PFSK-1 (cell line): ENCODE results near the gene S100A1.

Source experiments
- FOXP2 ChIP-seq: optimal IDR thresholded peaks from 2 replicates; pipeline ENCODE3; 2011; ENCODE audit warnings: borderline replicate concordance, control low read depth, inconsistent platforms; ENCODE audit not compliant: insufficient read depth; ENCODE audit errors: extremely low read length, extremely low read depth
- POLR2AphosphoS5 ChIP-seq: IDR thresholded peaks from 2 replicates; pipeline ENCODE4 v1.6.1; 2012; ENCODE audit warnings: low read depth, mild to moderate bottlenecking, control low read depth, low read length, moderate library complexity
- REST ChIP-seq, 2 experiments: IDR thresholded peaks; 2 replicates each; pipeline versions ENCODE4 v1.6.1 to v1.8.0; 2011 to 2012; ENCODE audit warnings: low read depth in 2 of 2, low read length in 2 of 2, control low read depth in 1 of 2, inconsistent platforms in 1 of 2, mild to moderate bottlenecking in 1 of 2, moderate library complexity in 1 of 2; ENCODE audit not compliant: insufficient read depth in 1 of 2

- no peak for TF ChIP-seq POLR2AphosphoS5
- no peak for TF ChIP-seq REST (IDR thresholded peaks at IDR 0.05; ENCODE audit: insufficient read depth in 1 of 2, low read depth in 2 of 2, low read length in 2 of 2)
- TF ChIP-seq FOXP2: no peak
Measured at GRCh38 chr1:153635872-153636271, 7.6 kb downstream of the S100A1 start.
